DND-41 (cell line): ENCODE results near the gene TCP1.
A peak's percentile ranks its signal among the peaks of the same experiment; 100 is the strongest.

ENCODE experiments used
- ATAC-seq: fragments of 200-7000 bp; cut with Tn5 transposase; 3 replicates; pipeline ENCODE4 v1.9.1; 2021; ENCODE audit warnings: low read depth; ENCODE audit not compliant: insufficient read depth
- DNase-seq: peaks from one replicate; pipeline ENCODE4 v3.0.0-alpha.2; 2020
- H2AFZ ChIP-seq: 2 replicates; pipeline ENCODE4 v1.6.0; 2012; ENCODE audit warnings: low read depth, low read length
- H3K27ac ChIP-seq: 2 replicates; pipeline ENCODE4 v1.5.1; 2012; ENCODE audit warnings: low read length, inconsistent platforms
- H3K27me3 ChIP-seq: fragments of 200-600 bp; sonication (generic); 2 replicates; pipeline ENCODE4 v1.6.0; 2012; ENCODE audit warnings: low read length, mild to moderate bottlenecking, inconsistent platforms; ENCODE audit not compliant: insufficient read depth, poor library complexity
- H3K36me3 ChIP-seq: 2 replicates; pipeline ENCODE4 v1.5.1; 2012; ENCODE audit warnings: low read length, inconsistent platforms; ENCODE audit not compliant: insufficient read depth
- H3K4me1 ChIP-seq: 2 replicates; pipeline ENCODE4 v1.5.1; 2012; ENCODE audit warnings: mild to moderate bottlenecking, low read length; ENCODE audit not compliant: insufficient read depth
- H3K4me2 ChIP-seq: 2 replicates; pipeline ENCODE4 v1.6.0; 2012; ENCODE audit warnings: mild to moderate bottlenecking, moderate library complexity, low read length, inconsistent platforms; ENCODE audit not compliant: insufficient read depth
- H3K4me3 ChIP-seq, 2 experiments: fragments of 200-600 bp in 1 of 2; shearing (Covaris generic) in 1 of 2; 2 replicates each; pipeline ENCODE4 v1.5.1; 2012 to 2016; ENCODE audit warnings: inconsistent platforms in 2 of 2, low read length in 2 of 2, mild to moderate bottlenecking in 2 of 2, low read depth in 1 of 2, moderate library complexity in 1 of 2
- H3K79me2 ChIP-seq: 2 replicates; pipeline ENCODE4 v1.6.0; 2012; ENCODE audit warnings: low read length, inconsistent platforms; ENCODE audit not compliant: insufficient read depth
- H3K9ac ChIP-seq: 2 replicates; pipeline ENCODE4 v1.6.0; 2012; ENCODE audit warnings: low read depth, mild to moderate bottlenecking, inconsistent platforms, low read length, moderate library complexity
- H3K9me3 ChIP-seq: 2 replicates; pipeline ENCODE4 v1.5.1; 2012; ENCODE audit warnings: low read length, moderate library complexity, mild to moderate bottlenecking, inconsistent platforms; ENCODE audit not compliant: insufficient read depth, severe bottlenecking
- H4K20me1 ChIP-seq: 2 replicates; pipeline ENCODE4 v1.6.0; 2012; ENCODE audit warnings: low read length; ENCODE audit not compliant: insufficient read depth
- EZH2 ChIP-seq: IDR thresholded peaks from 3 replicates; pipeline ENCODE4 v1.6.1; 2012; ENCODE audit warnings: borderline replicate concordance, low read depth, mild to moderate bottlenecking, moderate library complexity, low read length, inconsistent platforms; ENCODE audit not compliant: severe bottlenecking
- TF ChIP-seq, protein P1 (sequence below): IDR thresholded peaks from 2 replicates; pipeline ENCODE4 v1.5.1; 2012; ENCODE audit warnings: borderline replicate concordance, low read length, moderate library complexity, mild to moderate bottlenecking; ENCODE audit not compliant: poor library complexity, severe bottlenecking; ENCODE audit errors: extremely low read depth

TCP1 gene

DNA sequence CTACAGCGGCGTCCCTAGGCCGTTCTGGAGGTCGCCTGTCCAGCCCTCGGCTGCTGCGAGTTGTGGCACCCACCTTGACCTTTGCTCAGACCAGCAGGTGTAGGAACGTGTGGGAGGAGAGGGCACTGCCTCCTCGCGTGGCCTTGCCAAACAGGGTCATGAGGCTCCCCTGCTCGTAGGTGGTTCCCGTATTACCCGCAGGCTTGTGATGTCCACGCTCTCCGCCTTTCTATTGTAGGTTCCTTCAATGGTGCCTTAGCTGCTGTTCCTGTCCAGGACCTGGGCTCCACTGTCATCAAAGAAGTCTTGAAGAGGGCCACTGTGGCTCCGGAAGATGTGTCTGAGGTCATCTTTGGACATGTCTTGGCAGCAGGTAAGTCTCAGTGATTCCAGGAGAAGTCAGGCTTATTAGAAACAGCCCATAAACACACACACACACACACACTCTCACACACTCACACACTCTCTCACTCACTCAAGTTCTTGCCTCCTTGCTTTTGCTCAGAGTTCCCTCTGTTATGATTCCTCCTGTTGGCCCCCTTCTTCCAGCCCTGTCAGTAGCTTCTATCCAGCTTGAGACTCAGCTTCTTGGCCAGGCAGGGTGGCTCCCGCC lies 26.6 kb downstream of the TCP1 start:
- Histone ChIP-seq H2AFZ (peak overlapping the region; percentile 79), H3K4me3 (peak overlapping the region; percentile 74 to 77), H3K36me3 (peaks cover 58% of the 10 kb centered on the region), H3K9ac (peak overlapping the region; percentile 88), H3K27me3 (no peaks in the 10 kb centered on the region), H3K4me1 (peaks cover 43% of the 10 kb centered on the region), H4K20me1 (peaks cover 3% of the 10 kb centered on the region; the same call in 1 of the 2 replicates), H3K27ac (peak overlapping the region; percentile 97), H3K79me2 (peaks cover 59% of the 10 kb centered on the region), H3K4me2 (peak overlapping the region; percentile 96), H3K9me3 (no peaks in the 10 kb centered on the region)
- no peak for TF ChIP-seq EZH2
- TF ChIP-seq, protein P1, sequence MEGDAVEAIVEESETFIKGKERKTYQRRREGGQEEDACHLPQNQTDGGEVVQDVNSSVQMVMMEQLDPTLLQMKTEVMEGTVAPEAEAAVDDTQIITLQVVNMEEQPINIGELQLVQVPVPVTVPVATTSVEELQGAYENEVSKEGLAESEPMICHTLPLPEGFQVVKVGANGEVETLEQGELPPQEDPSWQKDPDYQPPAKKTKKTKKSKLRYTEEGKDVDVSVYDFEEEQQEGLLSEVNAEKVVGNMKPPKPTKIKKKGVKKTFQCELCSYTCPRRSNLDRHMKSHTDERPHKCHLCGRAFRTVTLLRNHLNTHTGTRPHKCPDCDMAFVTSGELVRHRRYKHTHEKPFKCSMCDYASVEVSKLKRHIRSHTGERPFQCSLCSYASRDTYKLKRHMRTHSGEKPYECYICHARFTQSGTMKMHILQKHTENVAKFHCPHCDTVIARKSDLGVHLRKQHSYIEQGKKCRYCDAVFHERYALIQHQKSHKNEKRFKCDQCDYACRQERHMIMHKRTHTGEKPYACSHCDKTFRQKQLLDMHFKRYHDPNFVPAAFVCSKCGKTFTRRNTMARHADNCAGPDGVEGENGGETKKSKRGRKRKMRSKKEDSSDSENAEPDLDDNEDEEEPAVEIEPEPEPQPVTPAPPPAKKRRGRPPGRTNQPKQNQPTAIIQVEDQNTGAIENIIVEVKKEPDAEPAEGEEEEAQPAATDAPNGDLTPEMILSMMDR, result no peak
- DNase-seq, result peak; percentile 24
- no peak for ATAC-seq

DNA sequence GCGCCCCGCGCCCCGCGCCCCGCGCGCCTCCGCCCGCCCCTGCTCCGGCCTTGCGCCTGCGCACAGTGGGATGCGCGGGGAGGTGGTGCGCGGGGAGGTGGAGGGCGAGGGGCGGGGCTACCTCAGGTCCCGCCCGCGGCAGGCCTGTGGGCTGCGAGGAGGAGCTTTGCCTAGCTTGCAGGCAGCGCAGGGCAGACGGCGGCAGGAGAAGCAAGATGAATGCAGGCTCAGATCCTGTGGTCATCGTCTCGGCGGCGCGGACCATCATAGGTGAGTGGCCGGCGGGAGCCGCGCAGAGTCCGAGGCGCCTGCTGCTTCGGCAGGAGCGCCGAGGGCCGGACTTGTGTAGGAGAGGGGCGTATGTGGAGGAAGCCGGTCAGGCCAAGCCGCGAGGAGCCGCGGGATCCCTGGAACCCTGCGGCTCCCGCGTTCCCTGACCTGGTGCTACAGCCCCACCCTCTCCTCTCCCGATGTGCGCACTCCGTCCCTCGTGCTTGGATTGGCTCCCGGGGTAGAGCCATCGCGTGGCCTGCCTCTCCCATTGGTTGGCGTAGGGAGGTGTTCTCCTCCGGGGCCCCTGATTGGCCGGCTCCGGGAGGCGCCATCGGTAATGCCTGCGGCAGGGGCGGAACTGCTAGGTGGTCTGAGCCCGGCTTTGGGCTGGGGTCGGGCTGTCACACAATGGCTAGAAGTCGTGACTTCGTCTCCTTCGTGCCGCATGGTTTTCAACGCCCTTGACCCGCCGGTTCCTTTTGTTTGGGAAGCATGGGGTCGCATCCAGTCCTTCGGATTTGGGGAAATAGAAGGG lies 27.3 kb downstream of the TCP1 start, which contains the start of gene ACAT2:
Gene ACAT2 (plus strand): TSS at position 173 of the 808 bp plus-strand sequence. CDS start 43 bp downstream, at position 216.
- H3K79me2 ChIP-seq, result peaks cover 52% of the 10 kb centered on the region
- H2AFZ ChIP-seq, result peak within 1 kb of the TSS; percentile 93
- TF ChIP-seq EZH2, result no peak
- TF ChIP-seq, protein P1, result no peak
- peak within 1 kb of the TSS; percentile 88 for H3K9ac ChIP-seq
- no peaks in the 10 kb centered on the region for H4K20me1 ChIP-seq
- DNase-seq (peak; percentile 96), ATAC-seq (peak; percentile 96)
- peaks cover 43% of the 10 kb centered on the region for H3K4me1 ChIP-seq
- H3K27ac ChIP-seq, result peak within 1 kb of the TSS; percentile 97
- H3K4me2 ChIP-seq, result peak within 1 kb of the TSS; percentile 96
- H3K36me3 ChIP-seq, result peaks cover 58% of the 10 kb centered on the region
- peak within 1 kb of the TSS; percentile 74 to 77 for H3K4me3 ChIP-seq
- no peaks in the 10 kb centered on the region for H3K9me3 ChIP-seq
- H3K27me3 ChIP-seq, result no peaks in the 10 kb centered on the region

DNA sequence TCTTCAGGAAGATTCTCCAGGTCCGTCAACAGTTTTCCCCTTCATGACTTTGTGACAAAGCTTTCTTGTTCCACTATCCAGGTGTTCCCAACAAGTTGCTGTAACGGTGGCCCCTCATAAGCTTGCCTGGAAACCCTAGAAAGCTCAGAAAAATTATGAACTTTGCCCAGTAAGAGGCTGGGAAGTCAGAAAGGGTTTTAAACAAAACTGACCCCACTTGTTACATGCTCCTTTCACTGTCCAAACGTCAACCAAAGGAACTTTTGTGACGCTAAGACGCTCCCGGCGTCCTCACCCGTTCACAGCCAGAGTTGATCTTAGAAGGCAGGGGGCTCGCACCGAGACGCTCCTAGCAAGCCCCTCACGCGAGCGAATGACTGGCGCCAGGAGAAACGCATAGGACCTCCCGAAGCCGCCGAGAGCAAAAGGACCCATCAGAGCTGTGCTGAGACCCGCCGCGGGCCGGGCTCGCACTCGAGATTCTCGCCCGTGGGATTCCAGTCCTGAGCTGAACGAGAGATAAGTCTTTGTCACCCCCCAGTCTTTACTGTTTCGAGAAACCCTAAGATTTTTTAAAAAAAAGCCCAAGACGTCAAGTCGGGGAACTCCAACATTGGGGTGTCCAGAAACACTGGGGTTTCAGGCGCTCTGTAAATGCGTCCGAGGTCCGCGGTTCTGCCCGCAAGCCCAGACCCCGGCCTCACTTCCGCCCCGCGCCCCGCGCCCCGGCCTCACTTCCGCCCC lies 28.1 kb downstream of the TCP1 start:
- Histone ChIP-seq H3K4me3 (peak overlapping the region; percentile 51 to 77), H3K36me3 (peaks cover 59% of the 10 kb centered on the region), H4K20me1 (no peaks in the 10 kb centered on the region), H3K9me3 (no peaks in the 10 kb centered on the region), H3K27me3 (no peaks in the 10 kb centered on the region), H3K9ac (peak overlapping the region; percentile 88), H3K79me2 (peaks cover 46% of the 10 kb centered on the region), H2AFZ (peak overlapping the region; percentile 85), H3K4me2 (peak overlapping the region; percentile 96), H3K27ac (peak overlapping the region; percentile 82), H3K4me1 (peaks cover 40% of the 10 kb centered on the region)
- TF ChIP-seq EZH2, result no peak
- TF ChIP-seq, protein P1, result no peak
- DNase-seq (peak; percentile 53), ATAC-seq (peak; percentile 7)
